GM12878 (cell line): ENCODE results near the gene ZCCHC24. TPM values are rescaled to one million over a fixed set of nuclear protein-coding genes. Genes with fewer than 3 reads are reported as not detected.

ENCODE experiments used
- ATAC-seq: fragments of 200-7000 bp; cut with Tn5 transposase; 3 replicates; pipeline ENCODE4 v1.9.1; 2020; ENCODE audit warnings: mild to moderate bottlenecking, moderate library complexity
- BruUV-seq: library from RNA; stranded (reverse); fragments of 400-500 nt; replicated peaks from 2 replicates; lab custom pipeline; 2021; lab: Mats Ljungman, UMichigan
- CTCF ChIA-PET: fragments of 300-600 bp; sonication (Branson Sonifier 250); formaldehyde crosslinking; extraction: SDS; loops from one replicate; lab custom pipeline; 2021; ENCODE audit warnings: inconsistent platforms; lab: Yijun Ruan, JAX
- POLR2A ChIA-PET: fragments of 350-600 bp; formaldehyde crosslinking; extraction: SDS; loops from one replicate; lab custom pipeline; 2021; ENCODE audit warnings: inconsistent platforms; lab: Charles Lee
- RAD21 ChIA-PET: fragments of 300-600 bp; sonication (Branson Sonifier 250); formaldehyde crosslinking; loops from one replicate; lab custom pipeline; 2023; ENCODE audit warnings: antibody characterized with exemption; ENCODE audit not compliant: unreplicated experiment; lab: Charles Lee
- SMC1A ChIA-PET: fragments of 300-600 bp; sonication (Branson Sonifier 250); formaldehyde crosslinking; loops from one replicate; lab custom pipeline; 2023; ENCODE audit not compliant: unreplicated experiment, uncharacterized antibody; lab: Charles Lee
- DNase-seq: peaks from one replicate; pipeline ENCODE4 v3.0.0-alpha.2; 2011; ENCODE audit warnings: low read depth, low spot score
- FAIRE-seq: peaks from 3 replicates; lab custom pipeline; 2011; peaks lifted over from hg19 to GRCh38; lab: Jason Lieb, UNC
- H2AFZ ChIP-seq: 2 replicates; pipeline ENCODE4 v1.6.0; 2011; ENCODE audit warnings: low read depth, low read length, control low read depth; ENCODE audit not compliant: control insufficient read depth
- H3K27ac ChIP-seq: 2 replicates; pipeline ENCODE4 v1.5.1; 2011; ENCODE audit warnings: control low read depth; ENCODE audit not compliant: control insufficient read depth, insufficient read depth
- H3K27me3 ChIP-seq, 2 experiments: replicated peaks in 1 of 2; 2 replicates each; pipeline versions ENCODE4 v1.6.0 to v1.6.1; 2011; ENCODE audit warnings: low read length in 1 of 2; ENCODE audit not compliant: control insufficient read depth in 2 of 2, insufficient read depth in 2 of 2
- H3K36me3 ChIP-seq, 2 experiments: 2 replicates each; pipeline ENCODE4 v1.5.1; 2011; ENCODE audit warnings: low read length in 1 of 2; ENCODE audit not compliant: control insufficient read depth in 2 of 2, insufficient read depth in 2 of 2
- H3K4me1 ChIP-seq: 2 replicates; pipeline ENCODE4 v1.6.1; 2011; ENCODE audit warnings: mild to moderate bottlenecking, low read length, moderate library complexity, mixed read lengths; ENCODE audit not compliant: control insufficient read depth, insufficient read depth
- H3K4me2 ChIP-seq: 2 replicates; pipeline ENCODE4 v1.6.0; 2011; ENCODE audit warnings: control low read depth; ENCODE audit not compliant: control insufficient read depth, insufficient read depth
- H3K4me3 ChIP-seq: fragments of 200-600 bp; sonication (generic); 2 replicates; pipeline ENCODE4 v1.5.1; 2016
- H3K79me2 ChIP-seq: 2 replicates; pipeline ENCODE4 v1.6.0; 2011; ENCODE audit warnings: low read length; ENCODE audit not compliant: control insufficient read depth, insufficient read depth
- H3K9ac ChIP-seq: 2 replicates; pipeline ENCODE4 v1.8.0; 2011; ENCODE audit warnings: low read length, control low read depth, mixed read lengths; ENCODE audit not compliant: control insufficient read depth, insufficient read depth
- H3K9me3 ChIP-seq: replicated peaks from 3 replicates; pipeline ENCODE4 v1.5.1; 2011; ENCODE audit warnings: mild to moderate bottlenecking, low read length; ENCODE audit not compliant: control insufficient read depth, insufficient read depth
- H4K20me1 ChIP-seq: 2 replicates; pipeline ENCODE4 v1.6.0; 2011; ENCODE audit not compliant: control insufficient read depth, insufficient read depth
- GABPA ChIP-seq: IDR thresholded peaks from 2 replicates; pipeline ENCODE4 v1.6.1; 2014; ENCODE audit warnings: antibody characterized with exemption, low read depth, mild to moderate bottlenecking, inconsistent platforms
- NFIC ChIP-seq: IDR thresholded peaks from 2 replicates; pipeline ENCODE4 v1.6.1; 2012; ENCODE audit warnings: low read depth, mild to moderate bottlenecking, inconsistent platforms, low read length, moderate library complexity
- NFXL1 ChIP-seq: fragments of 450-650 bp; IDR thresholded peaks from 2 replicates; pipeline ENCODE4 v1.6.1; 2017; ENCODE audit warnings: antibody characterized with exemption, mild to moderate bottlenecking, borderline replicate concordance
- SMAD1 ChIP-seq: fragments of 450-650 bp; IDR thresholded peaks from 2 replicates; pipeline ENCODE4 v1.6.1; 2018; ENCODE audit warnings: mild to moderate bottlenecking, low read depth; ENCODE audit not compliant: partially characterized antibody
- ZNF622 ChIP-seq: fragments of 450-650 bp; IDR thresholded peaks from 2 replicates; pipeline ENCODE4 v1.6.1; 2017; ENCODE audit warnings: mild to moderate bottlenecking, inconsistent platforms
- WGBS: methylation state at CpG from one replicate; pipeline ENCODE4 v1.1.6; 2016; ENCODE audit warnings: low lambda C conversion rate; ENCODE audit not compliant: insufficient replicate concordance, insufficient coverage; ENCODE audit errors: missing lambda C conversion rate; 5-methylcytosine and 5-hydroxymethylcytosine counted together
- in situ Hi-C: fragments of 300-500 bp; cut with MboI; formaldehyde crosslinking; loops from 9 replicates; pipeline ENCODE4 v1.14.3; 2018; ENCODE audit warnings: mixed read lengths
- intact Hi-C: fragments of 100-400 bp; cut with micrococcal nuclease; formaldehyde crosslinking; loops from one replicate; pipeline ENCODE4 v1.14.2; 2022; ENCODE audit not compliant: unreplicated experiment
- polyA plus RNA-seq, 11 experiments: library from polyadenylated mRNA; depleted of rRNA in 4 of 11; unstranded in 6 of 11; stranded (reverse) in 5 of 11; fragments of >200 nt; fragmentation: Nextera tagmentation in 4 of 11; fragmentation: Illumina TruSeq in 1 of 11; extraction: Ambion mirVana in 4 of 11; extraction: Trizol in 1 of 11; gene quantifications; 1 replicate in 1 of 11; 2 replicates in 10 of 11; pipeline versions ENCODE4 v1.2.1 to v1.2.3, GENCODE V29; 2011 to 2016; ENCODE audit warnings: inconsistent platforms in 2 of 11, missing spikeins in 2 of 11, low read depth in 1 of 11
- total RNA-seq, 4 experiments: library from RNA; depleted of rRNA in 3 of 4; stranded (reverse); fragments of >200 nt in 3 of 4; fragmentation: Illumina TruSeq in 1 of 4; extraction: Trizol in 1 of 4; gene quantifications; 2 replicates each; pipeline versions ENCODE4 v1.2.1 to v1.2.3, GENCODE V29; 2013 to 2021
- TF ChIP-seq, protein P1 (sequence below): IDR thresholded peaks from 2 replicates; pipeline ENCODE4 v1.6.1; 2012; ENCODE audit warnings: mild to moderate bottlenecking, low read depth, low read length
- TF ChIP-seq, protein P2 (sequence below): fragments of 450-650 bp; IDR thresholded peaks from 2 replicates; pipeline ENCODE4 v1.6.1; 2017; ENCODE audit warnings: mild to moderate bottlenecking, low read depth, inconsistent platforms; ENCODE audit not compliant: poor library complexity, severe bottlenecking
- TF ChIP-seq, protein P3 (sequence below): fragments of 150-350 bp; IDR thresholded peaks from 2 replicates; pipeline ENCODE4 v1.6.1; 2014; ENCODE audit warnings: mild to moderate bottlenecking, low read depth, low read length
- TF ChIP-seq, protein P4 (sequence below): fragments of 450-650 bp; formaldehyde crosslinking; IDR thresholded peaks from 2 replicates; pipeline ENCODE4 v1.4.0; 2020; ENCODE audit warnings: mild to moderate bottlenecking, moderate library complexity
- TF ChIP-seq, protein P5 (sequence below): fragments of 450-650 bp; conservative IDR thresholded peaks from 2 replicates; pipeline ENCODE4 v1.6.1; 2017; ENCODE audit warnings: mild to moderate bottlenecking, moderate library complexity

Gene ZCCHC24
- total and polyA plus RNA-seq, 10 of the 15 experiments (the other 5 are each of a cell fraction or from before 2014, with no cell fraction given), result 0.02 to 0.62 (median 0.04) TPM; not detected in 4

DNA sequence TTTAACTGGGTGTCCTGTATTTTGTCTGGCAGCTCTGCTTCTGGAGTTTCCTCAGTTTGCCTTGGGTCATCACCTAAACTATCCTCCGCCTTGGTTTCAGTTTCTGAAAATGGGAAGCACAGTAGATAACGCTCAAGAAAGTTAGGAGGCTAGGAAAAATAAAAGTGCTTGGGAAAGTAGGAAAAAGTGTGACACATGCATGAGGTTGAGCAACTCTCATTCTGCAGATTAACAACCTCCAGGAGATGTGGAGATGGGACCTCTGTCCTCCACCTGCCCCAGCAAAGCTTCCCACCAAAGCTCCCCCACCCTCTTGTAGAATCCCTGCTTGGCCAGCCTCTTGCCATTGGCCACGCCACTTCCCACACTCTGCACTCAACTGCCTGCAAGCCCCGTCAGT lies 13.1 kb upstream of the ZCCHC24 start:
- ChIA-PET POLR2A (no interaction called here), RAD21 (no interaction called here), SMC1A (interaction anchor here (0.8 kb wide), 1 partner anchor 84 kb away, joined by 5 read pairs; no protein-coding TSS in a partner anchor), CTCF (interaction anchor here (2.2 to 2.7 kb wide), 2 partner anchors 9 to 84 kb away, joined by 8 read pairs; no protein-coding TSS in a partner anchor)
- Histone ChIP-seq H3K4me2 (no peak overlapping the region), H3K27me3 (peaks cover 3 to 4% of the 10 kb centered on the region in 2 experiments; a peak in 2 of 4 replicates), H3K27ac (no peak overlapping the region), H2AFZ (no peak overlapping the region), H3K9me3 (no peaks in the 10 kb centered on the region), H3K9ac (no peak overlapping the region), H3K4me1 (no peaks in the 10 kb centered on the region), H3K4me3 (no peak overlapping the region), H3K79me2 (no peaks in the 10 kb centered on the region), H3K36me3 (no peaks in the 10 kb centered on the region), H4K20me1 (no peaks in the 10 kb centered on the region)
- no TSS peak for BruUV-seq
- no peak for ATAC-seq
- DNase-seq, result no peak
- in situ Hi-C loops (no loop called here), intact Hi-C loops (no loop called here)
- FAIRE-seq, result no peak
- 28% methylated on average over 4 of the region's 4 CpGs for WGBS
- TF ChIP-seq, protein P1, sequence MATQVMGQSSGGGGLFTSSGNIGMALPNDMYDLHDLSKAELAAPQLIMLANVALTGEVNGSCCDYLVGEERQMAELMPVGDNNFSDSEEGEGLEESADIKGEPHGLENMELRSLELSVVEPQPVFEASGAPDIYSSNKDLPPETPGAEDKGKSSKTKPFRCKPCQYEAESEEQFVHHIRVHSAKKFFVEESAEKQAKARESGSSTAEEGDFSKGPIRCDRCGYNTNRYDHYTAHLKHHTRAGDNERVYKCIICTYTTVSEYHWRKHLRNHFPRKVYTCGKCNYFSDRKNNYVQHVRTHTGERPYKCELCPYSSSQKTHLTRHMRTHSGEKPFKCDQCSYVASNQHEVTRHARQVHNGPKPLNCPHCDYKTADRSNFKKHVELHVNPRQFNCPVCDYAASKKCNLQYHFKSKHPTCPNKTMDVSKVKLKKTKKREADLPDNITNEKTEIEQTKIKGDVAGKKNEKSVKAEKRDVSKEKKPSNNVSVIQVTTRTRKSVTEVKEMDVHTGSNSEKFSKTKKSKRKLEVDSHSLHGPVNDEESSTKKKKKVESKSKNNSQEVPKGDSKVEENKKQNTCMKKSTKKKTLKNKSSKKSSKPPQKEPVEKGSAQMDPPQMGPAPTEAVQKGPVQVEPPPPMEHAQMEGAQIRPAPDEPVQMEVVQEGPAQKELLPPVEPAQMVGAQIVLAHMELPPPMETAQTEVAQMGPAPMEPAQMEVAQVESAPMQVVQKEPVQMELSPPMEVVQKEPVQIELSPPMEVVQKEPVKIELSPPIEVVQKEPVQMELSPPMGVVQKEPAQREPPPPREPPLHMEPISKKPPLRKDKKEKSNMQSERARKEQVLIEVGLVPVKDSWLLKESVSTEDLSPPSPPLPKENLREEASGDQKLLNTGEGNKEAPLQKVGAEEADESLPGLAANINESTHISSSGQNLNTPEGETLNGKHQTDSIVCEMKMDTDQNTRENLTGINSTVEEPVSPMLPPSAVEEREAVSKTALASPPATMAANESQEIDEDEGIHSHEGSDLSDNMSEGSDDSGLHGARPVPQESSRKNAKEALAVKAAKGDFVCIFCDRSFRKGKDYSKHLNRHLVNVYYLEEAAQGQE, result no peak
- TF ChIP-seq, protein P2, sequence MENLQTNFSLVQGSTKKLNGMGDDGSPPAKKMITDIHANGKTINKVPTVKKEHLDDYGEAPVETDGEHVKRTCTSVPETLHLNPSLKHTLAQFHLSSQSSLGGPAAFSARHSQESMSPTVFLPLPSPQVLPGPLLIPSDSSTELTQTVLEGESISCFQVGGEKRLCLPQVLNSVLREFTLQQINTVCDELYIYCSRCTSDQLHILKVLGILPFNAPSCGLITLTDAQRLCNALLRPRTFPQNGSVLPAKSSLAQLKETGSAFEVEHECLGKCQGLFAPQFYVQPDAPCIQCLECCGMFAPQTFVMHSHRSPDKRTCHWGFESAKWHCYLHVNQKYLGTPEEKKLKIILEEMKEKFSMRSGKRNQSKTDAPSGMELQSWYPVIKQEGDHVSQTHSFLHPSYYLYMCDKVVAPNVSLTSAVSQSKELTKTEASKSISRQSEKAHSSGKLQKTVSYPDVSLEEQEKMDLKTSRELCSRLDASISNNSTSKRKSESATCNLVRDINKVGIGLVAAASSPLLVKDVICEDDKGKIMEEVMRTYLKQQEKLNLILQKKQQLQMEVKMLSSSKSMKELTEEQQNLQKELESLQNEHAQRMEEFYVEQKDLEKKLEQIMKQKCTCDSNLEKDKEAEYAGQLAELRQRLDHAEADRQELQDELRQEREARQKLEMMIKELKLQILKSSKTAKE, result no peak
- TF ChIP-seq GABPA, result no peak
- no peak for TF ChIP-seq ZNF622
- TF ChIP-seq SMAD1, result no peak
- TF ChIP-seq NFXL1, result no peak
- TF ChIP-seq, protein P3, sequence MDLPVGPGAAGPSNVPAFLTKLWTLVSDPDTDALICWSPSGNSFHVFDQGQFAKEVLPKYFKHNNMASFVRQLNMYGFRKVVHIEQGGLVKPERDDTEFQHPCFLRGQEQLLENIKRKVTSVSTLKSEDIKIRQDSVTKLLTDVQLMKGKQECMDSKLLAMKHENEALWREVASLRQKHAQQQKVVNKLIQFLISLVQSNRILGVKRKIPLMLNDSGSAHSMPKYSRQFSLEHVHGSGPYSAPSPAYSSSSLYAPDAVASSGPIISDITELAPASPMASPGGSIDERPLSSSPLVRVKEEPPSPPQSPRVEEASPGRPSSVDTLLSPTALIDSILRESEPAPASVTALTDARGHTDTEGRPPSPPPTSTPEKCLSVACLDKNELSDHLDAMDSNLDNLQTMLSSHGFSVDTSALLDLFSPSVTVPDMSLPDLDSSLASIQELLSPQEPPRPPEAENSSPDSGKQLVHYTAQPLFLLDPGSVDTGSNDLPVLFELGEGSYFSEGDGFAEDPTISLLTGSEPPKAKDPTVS, result no peak
- TF ChIP-seq, protein P4, sequence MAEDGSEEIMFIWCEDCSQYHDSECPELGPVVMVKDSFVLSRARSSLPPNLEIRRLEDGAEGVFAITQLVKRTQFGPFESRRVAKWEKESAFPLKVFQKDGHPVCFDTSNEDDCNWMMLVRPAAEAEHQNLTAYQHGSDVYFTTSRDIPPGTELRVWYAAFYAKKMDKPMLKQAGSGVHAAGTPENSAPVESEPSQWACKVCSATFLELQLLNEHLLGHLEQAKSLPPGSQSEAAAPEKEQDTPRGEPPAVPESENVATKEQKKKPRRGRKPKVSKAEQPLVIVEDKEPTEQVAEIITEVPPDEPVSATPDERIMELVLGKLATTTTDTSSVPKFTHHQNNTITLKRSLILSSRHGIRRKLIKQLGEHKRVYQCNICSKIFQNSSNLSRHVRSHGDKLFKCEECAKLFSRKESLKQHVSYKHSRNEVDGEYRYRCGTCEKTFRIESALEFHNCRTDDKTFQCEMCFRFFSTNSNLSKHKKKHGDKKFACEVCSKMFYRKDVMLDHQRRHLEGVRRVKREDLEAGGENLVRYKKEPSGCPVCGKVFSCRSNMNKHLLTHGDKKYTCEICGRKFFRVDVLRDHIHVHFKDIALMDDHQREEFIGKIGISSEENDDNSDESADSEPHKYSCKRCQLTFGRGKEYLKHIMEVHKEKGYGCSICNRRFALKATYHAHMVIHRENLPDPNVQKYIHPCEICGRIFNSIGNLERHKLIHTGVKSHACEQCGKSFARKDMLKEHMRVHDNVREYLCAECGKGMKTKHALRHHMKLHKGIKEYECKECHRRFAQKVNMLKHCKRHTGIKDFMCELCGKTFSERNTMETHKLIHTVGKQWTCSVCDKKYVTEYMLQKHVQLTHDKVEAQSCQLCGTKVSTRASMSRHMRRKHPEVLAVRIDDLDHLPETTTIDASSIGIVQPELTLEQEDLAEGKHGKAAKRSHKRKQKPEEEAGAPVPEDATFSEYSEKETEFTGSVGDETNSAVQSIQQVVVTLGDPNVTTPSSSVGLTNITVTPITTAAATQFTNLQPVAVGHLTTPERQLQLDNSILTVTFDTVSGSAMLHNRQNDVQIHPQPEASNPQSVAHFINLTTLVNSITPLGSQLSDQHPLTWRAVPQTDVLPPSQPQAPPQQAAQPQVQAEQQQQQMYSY (CRISPR knock-in tag), result no peak
- no peak for TF ChIP-seq NFIC
- TF ChIP-seq, protein P5, sequence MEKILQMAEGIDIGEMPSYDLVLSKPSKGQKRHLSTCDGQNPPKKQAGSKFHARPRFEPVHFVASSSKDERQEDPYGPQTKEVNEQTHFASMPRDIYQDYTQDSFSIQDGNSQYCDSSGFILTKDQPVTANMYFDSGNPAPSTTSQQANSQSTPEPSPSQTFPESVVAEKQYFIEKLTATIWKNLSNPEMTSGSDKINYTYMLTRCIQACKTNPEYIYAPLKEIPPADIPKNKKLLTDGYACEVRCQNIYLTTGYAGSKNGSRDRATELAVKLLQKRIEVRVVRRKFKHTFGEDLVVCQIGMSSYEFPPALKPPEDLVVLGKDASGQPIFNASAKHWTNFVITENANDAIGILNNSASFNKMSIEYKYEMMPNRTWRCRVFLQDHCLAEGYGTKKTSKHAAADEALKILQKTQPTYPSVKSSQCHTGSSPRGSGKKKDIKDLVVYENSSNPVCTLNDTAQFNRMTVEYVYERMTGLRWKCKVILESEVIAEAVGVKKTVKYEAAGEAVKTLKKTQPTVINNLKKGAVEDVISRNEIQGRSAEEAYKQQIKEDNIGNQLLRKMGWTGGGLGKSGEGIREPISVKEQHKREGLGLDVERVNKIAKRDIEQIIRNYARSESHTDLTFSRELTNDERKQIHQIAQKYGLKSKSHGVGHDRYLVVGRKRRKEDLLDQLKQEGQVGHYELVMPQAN, result no peak
